Nephron (organoid): ENCODE results near the gene DNASE1L2.
A peak's percentile ranks its signal among the peaks of the same experiment; 100 is the strongest.

Experiments used
- H3K27ac Mint-ChIP-seq, 3 experiments: 2 replicates each; pipeline ENCODE4 v1.8.0; 2020; ENCODE audit warnings: mixed read lengths in 3 of 3, mild to moderate bottlenecking in 2 of 3, moderate library complexity in 1 of 3
- H3K27me3 Mint-ChIP-seq: 2 replicates; pipeline ENCODE4 v1.8.0; 2021; ENCODE audit warnings: low read depth, mild to moderate bottlenecking, moderate library complexity, mixed read lengths
- H3K36me3 Mint-ChIP-seq: 2 replicates; pipeline ENCODE4 v1.8.0; 2020; ENCODE audit warnings: low read depth, mixed read lengths
- H3K4me1 Mint-ChIP-seq: 2 replicates; pipeline ENCODE4 v1.8.0; 2020; ENCODE audit warnings: mixed read lengths
- H3K4me3 Mint-ChIP-seq, 3 experiments: 2 replicates each; pipeline ENCODE4 v1.8.0; 2020; ENCODE audit warnings: mild to moderate bottlenecking in 3 of 3, mixed read lengths in 3 of 3, moderate library complexity in 2 of 3
- H3K9me3 Mint-ChIP-seq: 2 replicates; pipeline ENCODE4 v1.8.0; 2020; ENCODE audit warnings: mixed read lengths
- TF ChIP-seq, protein P1 (sequence below), 3 experiments: fragments of 200-600 bp; sonication (generic); IDR thresholded peaks; one replicate each; pipeline ENCODE4 v1.5.0; 2021; ENCODE audit warnings: antibody characterized with exemption in 3 of 3; ENCODE audit not compliant: unreplicated experiment in 3 of 3

Gene DNASE1L2

DNA sequence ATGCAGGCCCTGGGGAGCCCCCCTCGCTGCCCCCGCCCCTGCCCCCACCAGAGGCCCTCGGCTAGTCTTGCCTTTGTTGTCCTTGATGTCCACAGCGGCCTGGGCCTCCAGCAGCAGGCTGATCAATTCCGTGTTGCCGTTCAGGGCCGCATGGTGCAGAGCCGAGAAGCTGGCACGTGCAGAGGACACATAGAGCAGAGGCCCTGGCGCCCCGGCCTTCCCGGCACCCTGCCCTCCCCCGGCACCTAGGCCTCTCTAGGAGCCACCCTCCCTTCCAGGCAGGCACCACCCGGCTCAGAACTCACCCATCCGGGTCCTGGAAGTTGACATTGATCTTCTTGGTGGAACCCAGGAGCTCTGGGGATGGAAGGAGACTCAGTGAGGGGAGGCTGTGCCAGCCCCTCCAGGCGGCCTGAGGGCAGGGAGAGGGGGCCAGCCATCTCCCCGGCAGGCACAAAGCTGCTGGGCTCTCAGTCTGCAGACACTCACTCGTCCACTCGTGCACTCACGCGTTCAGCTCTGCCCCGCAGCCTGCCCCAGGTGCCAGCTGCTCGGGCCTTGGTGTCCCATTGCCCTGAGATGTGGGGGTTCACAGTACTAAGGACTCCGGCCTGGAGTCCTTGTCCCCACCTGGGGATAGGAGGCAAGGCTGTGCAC lies 46.1 kb upstream of the DNASE1L2 start:
- Mint-ChIP-seq H3K4me3 (no peak overlapping the region), H3K4me1 (peaks cover 5% of the 10 kb centered on the region), H3K9me3 (no peaks in the 10 kb centered on the region), H3K27ac (no peak overlapping the region), H3K36me3 (no peaks in the 10 kb centered on the region), H3K27me3 (peaks cover 4% of the 10 kb centered on the region)
- TF ChIP-seq, protein P1, sequence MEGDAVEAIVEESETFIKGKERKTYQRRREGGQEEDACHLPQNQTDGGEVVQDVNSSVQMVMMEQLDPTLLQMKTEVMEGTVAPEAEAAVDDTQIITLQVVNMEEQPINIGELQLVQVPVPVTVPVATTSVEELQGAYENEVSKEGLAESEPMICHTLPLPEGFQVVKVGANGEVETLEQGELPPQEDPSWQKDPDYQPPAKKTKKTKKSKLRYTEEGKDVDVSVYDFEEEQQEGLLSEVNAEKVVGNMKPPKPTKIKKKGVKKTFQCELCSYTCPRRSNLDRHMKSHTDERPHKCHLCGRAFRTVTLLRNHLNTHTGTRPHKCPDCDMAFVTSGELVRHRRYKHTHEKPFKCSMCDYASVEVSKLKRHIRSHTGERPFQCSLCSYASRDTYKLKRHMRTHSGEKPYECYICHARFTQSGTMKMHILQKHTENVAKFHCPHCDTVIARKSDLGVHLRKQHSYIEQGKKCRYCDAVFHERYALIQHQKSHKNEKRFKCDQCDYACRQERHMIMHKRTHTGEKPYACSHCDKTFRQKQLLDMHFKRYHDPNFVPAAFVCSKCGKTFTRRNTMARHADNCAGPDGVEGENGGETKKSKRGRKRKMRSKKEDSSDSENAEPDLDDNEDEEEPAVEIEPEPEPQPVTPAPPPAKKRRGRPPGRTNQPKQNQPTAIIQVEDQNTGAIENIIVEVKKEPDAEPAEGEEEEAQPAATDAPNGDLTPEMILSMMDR (IDR thresholded peaks at IDR 0.05; ENCODE audit: unreplicated experiment in 3 of 3), result no peak

DNA sequence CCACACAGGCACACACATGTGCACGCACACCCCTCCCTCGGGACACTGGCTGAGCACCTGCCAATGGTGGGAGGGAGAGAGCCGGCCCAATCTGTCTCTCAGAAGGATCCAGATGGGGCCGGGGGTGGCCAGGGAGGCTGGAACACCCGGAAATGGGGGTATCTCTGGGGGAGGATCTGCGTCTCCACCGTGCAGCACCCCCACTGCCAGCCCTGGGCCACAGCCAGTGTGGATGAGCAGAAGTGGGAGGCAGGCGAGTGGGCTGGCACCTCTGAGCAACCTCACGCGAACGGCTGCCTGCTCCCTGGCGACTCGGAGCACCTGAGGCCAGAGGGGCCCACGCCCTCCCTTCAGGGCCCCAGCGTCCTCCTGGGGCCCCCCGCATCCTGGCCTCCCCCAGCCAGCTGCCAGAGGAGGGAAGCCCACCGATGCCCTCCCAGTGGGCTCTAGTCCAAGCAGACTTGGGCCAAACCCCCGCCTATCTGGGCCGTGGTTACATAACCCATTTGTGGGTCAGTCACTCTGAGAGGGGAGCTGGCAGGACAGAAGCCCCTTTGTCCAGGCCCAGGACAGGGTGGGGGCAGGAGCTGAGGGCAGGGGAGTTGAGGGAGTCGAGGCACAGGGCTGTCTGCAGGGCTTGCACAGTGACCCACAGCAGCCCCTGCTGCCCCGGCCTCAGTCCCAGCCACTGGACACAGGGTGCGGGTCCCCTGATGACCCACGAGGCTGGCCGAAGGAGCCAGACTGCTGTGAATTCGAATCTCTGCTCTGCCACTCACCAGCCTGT lies 45.4 kb upstream of the DNASE1L2 start:
- no peak overlapping the region for H3K27ac Mint-ChIP-seq
- TF ChIP-seq, protein P1 (IDR thresholded peaks at IDR 0.05; ENCODE audit: unreplicated experiment in 3 of 3), result no peak
- peaks cover 4% of the 10 kb centered on the region for H3K27me3 Mint-ChIP-seq
- no peak overlapping the region for H3K4me3 Mint-ChIP-seq
- H3K9me3 Mint-ChIP-seq, result no peaks in the 10 kb centered on the region
- H3K36me3 Mint-ChIP-seq, result no peaks in the 10 kb centered on the region
- H3K4me1 Mint-ChIP-seq, result peaks cover 6% of the 10 kb centered on the region

DNA sequence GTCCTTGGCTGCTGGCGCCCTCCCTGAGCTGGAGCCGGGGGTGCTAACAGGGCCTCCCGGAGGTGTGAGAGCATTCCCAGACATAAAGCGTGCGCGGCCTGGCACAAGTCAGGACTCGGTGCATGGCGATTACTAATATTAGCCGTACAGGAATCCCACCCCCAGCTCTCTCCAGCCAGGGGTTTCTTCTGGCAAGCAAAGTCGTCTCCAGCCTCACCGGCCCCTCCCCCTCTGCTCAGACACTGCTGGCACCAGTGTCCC lies 44.9 kb upstream of the DNASE1L2 start:
- Mint-ChIP-seq H3K36me3 (no peaks in the 10 kb centered on the region), H3K27ac (no peak overlapping the region), H3K9me3 (no peaks in the 10 kb centered on the region), H3K4me1 (peaks cover 6% of the 10 kb centered on the region), H3K4me3 (no peak overlapping the region), H3K27me3 (peaks cover 4% of the 10 kb centered on the region)
- TF ChIP-seq, protein P1 (IDR thresholded peaks at IDR 0.05; ENCODE audit: unreplicated experiment in 3 of 3), result no peak

DNA sequence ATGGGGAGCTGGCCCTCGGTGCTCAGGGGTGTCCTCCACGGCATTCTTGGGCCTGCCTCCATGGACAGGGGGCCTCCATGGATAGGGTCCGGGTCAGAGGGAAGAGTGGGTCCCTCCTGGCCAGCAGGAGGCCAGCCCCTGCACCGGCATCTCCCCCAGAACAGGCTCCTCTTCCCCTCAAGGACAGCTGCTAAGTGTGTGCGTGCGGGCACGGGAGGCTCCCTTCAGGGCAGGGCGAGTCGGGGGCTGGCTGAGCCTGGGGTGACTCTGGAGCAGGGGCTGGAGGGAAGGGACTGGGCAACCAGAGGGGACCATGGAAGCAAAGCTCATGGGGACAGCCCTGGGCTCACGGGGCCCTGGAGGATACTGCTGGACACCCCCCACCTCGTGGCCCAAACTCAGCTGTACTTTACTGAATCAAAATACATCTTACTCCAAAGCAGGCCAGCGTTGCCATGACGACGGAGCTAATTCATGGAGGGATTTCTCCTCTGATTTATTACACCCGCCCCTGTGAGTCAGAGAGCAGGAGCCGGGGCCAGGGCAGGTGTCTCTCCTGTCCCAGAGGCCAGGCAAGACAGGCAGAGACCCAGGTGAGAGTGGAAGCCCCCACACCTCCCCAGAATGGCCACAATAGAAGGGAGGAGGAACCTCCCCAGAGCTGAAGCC lies 41.9 kb upstream of the DNASE1L2 start:
- TF ChIP-seq, protein P1 (IDR thresholded peaks at IDR 0.05; ENCODE audit: unreplicated experiment in 3 of 3), result no peak
- Mint-ChIP-seq H3K27ac (no peak overlapping the region), H3K4me1 (peaks cover 6% of the 10 kb centered on the region), H3K36me3 (no peaks in the 10 kb centered on the region), H3K4me3 (peak overlapping the region; percentile 62 to 73 (median 66)), H3K9me3 (no peaks in the 10 kb centered on the region), H3K27me3 (peaks cover 19% of the 10 kb centered on the region)

DNA sequence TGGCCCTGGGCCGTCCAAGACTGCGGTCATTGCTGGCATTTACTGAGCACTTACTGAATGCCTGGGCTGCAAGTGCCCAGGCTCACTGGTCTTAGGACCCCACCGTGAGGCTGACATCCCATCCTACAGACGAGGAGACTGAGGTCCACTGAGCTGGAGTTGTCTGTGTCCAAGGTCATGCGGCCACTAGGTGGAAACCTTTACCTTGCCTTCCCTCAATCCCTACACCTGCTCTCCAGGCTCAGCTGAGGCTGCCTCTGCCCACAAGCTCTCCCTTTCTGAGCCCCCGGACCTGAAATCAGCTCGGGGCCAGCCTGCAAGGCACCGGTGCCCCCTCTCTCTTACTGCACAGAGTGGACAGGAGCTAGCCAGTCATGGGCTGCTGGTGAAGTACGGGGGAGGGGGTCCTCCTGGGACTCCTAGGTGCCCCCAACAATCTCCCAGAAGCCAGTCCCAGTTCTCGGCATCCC lies 41.4 kb upstream of the DNASE1L2 start:
- no peaks in the 10 kb centered on the region for H3K36me3 Mint-ChIP-seq
- TF ChIP-seq, protein P1 (IDR thresholded peaks at IDR 0.05; ENCODE audit: unreplicated experiment in 3 of 3), result peak; percentile 32 to 46 (median 44)
- no peaks in the 10 kb centered on the region for H3K9me3 Mint-ChIP-seq

More for the DNA sequence above, 41.4 kb upstream of the DNASE1L2 start:
- no peak overlapping the region for H3K27ac Mint-ChIP-seq
- H3K27me3 Mint-ChIP-seq, result peaks cover 21% of the 10 kb centered on the region
- peaks cover 6% of the 10 kb centered on the region for H3K4me1 Mint-ChIP-seq
- H3K4me3 Mint-ChIP-seq, result peak overlapping the region; percentile 62 to 73 (median 66)
